Activated CD4-positive, alpha-beta memory T cell treated with anti-CD3 and anti-CD28 coated beads, Interleukin-2, amount 10 ng/mL, durations not matched to agents 7 days and 5 days (primary cell): Measurements from ENCODE around the gene C19orf85. TPM values are rescaled to one million over a fixed set of nuclear protein-coding genes. Genes with fewer than 3 reads are reported as not detected.

Experiments
- CTCF ChIA-PET: fragments of 350-600 bp; sonication (Branson Sonifier 250); formaldehyde crosslinking; loops from one replicate; lab custom pipeline; 2021; ENCODE audit warnings: antibody characterized with exemption, inconsistent platforms; lab: Charles Lee
- POLR2A ChIA-PET: fragments of 350-600 bp; sonication (Branson Sonifier 250); formaldehyde crosslinking; loops from one replicate; lab custom pipeline; 2021; ENCODE audit warnings: antibody characterized with exemption; lab: Charles Lee
- DNase-seq: peaks from one replicate; pipeline ENCODE4 v3.0.0-alpha.2; 2020
- H3K27ac Mint-ChIP-seq: one replicate; pipeline ENCODE4 v1.8.0; 2021; ENCODE audit warnings: mild to moderate bottlenecking, mixed read lengths
- H3K27me3 Mint-ChIP-seq: one replicate; pipeline ENCODE4 v1.8.0; 2021; ENCODE audit warnings: mixed read lengths
- H3K36me3 Mint-ChIP-seq: one replicate; pipeline ENCODE4 v1.8.0; 2021; ENCODE audit warnings: low read depth, mixed read lengths
- H3K4me1 Mint-ChIP-seq: one replicate; pipeline ENCODE4 v1.8.0; 2021; ENCODE audit warnings: mixed read lengths
- H3K4me3 Mint-ChIP-seq: one replicate; pipeline ENCODE4 v1.8.0; 2021; ENCODE audit warnings: mild to moderate bottlenecking, mixed read lengths
- H3K9me3 Mint-ChIP-seq: one replicate; pipeline ENCODE4 v1.8.0; 2021; ENCODE audit warnings: mixed read lengths
- total RNA-seq, 2 experiments: library from RNA; stranded (reverse); gene quantifications; one replicate each; pipeline ENCODE4 v1.2.3, GENCODE V29; 2021

Gene C19orf85
- total RNA-seq, 2 experiments from 2014 or later, result not detected

GRCh38 chr19:55495646-55496349 is 31.2 kb upstream of the C19orf85 start:
- no peak overlapping the region for H3K27ac Mint-ChIP-seq
- POLR2A ChIA-PET, result no interaction called here
- peaks cover 3% of the 10 kb centered on the region for H3K4me1 Mint-ChIP-seq
- H3K36me3 Mint-ChIP-seq, result no peaks in the 10 kb centered on the region
- no peak for DNase-seq
- H3K9me3 Mint-ChIP-seq, result no peaks in the 10 kb centered on the region
- CTCF ChIA-PET, result interaction anchor here (1.2 kb wide), 1 partner anchor 8 kb away, joined by 6 read pairs; no protein-coding TSS in a partner anchor
- no peak overlapping the region for H3K4me3 Mint-ChIP-seq
- H3K27me3 Mint-ChIP-seq, result peaks cover 4% of the 10 kb centered on the region

- DNase-seq, result no peak
- Mint-ChIP-seq H3K36me3 (no peaks in the 10 kb centered on the region), H3K27me3 (peaks cover 4% of the 10 kb centered on the region), H3K4me1 (peaks cover under 1% of the 10 kb centered on the region), H3K4me3 (no peak overlapping the region), H3K9me3 (no peaks in the 10 kb centered on the region), H3K27ac (no peak overlapping the region)
- CTCF ChIA-PET, result interaction anchor here (2.4 kb wide), 1 partner anchor 9 kb away, joined by 8 read pairs; no protein-coding TSS in a partner anchor
- POLR2A ChIA-PET, result interaction anchor here (0.7 to 1.3 kb wide), 4 partner anchors 10 to 1286 kb away, joined by 3 to 4 read pairs (median 4); partner anchors contain the start of genes NAT14 and ZNF628
Observed at GRCh38 chr19:55494172-55494761, 29.7 kb upstream of the C19orf85 start.

- H3K27ac Mint-ChIP-seq, result no peak overlapping the region
- H3K4me3 Mint-ChIP-seq, result no peak overlapping the region
- H3K27me3 Mint-ChIP-seq, result peaks cover 4% of the 10 kb centered on the region
- no peak for DNase-seq
- H3K4me1 Mint-ChIP-seq, result no peaks in the 10 kb centered on the region
- ChIA-PET POLR2A (interaction anchor here (1.0 to 1.3 kb wide), 2 partner anchors 9 to 17 kb away, joined by 4 read pairs; partner anchors contain the start of genes NAT14 and ZNF628), CTCF (interaction anchor here (2.4 kb wide), 1 partner anchor 10 kb away, joined by 8 read pairs; no protein-coding TSS in a partner anchor)
- no peaks in the 10 kb centered on the region for H3K36me3 Mint-ChIP-seq
- H3K9me3 Mint-ChIP-seq, result no peaks in the 10 kb centered on the region
Observed at GRCh38 chr19:55493645-55494171, 29.2 kb upstream of the C19orf85 start.

- Mint-ChIP-seq H3K27me3 (peaks cover 4% of the 10 kb centered on the region), H3K4me1 (no peaks in the 10 kb centered on the region), H3K9me3 (no peaks in the 10 kb centered on the region), H3K4me3 (no peak overlapping the region), H3K27ac (no peak overlapping the region), H3K36me3 (no peaks in the 10 kb centered on the region)
- ChIA-PET CTCF (interaction anchor here (2.4 kb wide), 1 partner anchor 11 kb away, joined by 8 read pairs; no protein-coding TSS in a partner anchor), POLR2A (no interaction called here)
- no peak for DNase-seq
Observed at GRCh38 chr19:55493052-55493644, 28.6 kb upstream of the C19orf85 start.

GRCh38 chr19:55492362-55492944 is 27.9 kb upstream of the C19orf85 start:
- H3K9me3 Mint-ChIP-seq, result no peaks in the 10 kb centered on the region
- POLR2A ChIA-PET, result no interaction called here
- H3K36me3 Mint-ChIP-seq, result no peaks in the 10 kb centered on the region
- H3K4me1 Mint-ChIP-seq, result peaks cover 2% of the 10 kb centered on the region
- DNase-seq, result no peak
- no peak overlapping the region for H3K27ac Mint-ChIP-seq
- CTCF ChIA-PET, result interaction anchor here (2.4 kb wide), 1 partner anchor 11 kb away, joined by 8 read pairs; no protein-coding TSS in a partner anchor
- H3K27me3 Mint-ChIP-seq, result peaks cover 4% of the 10 kb centered on the region
- H3K4me3 Mint-ChIP-seq, result no peak overlapping the region

- POLR2A ChIA-PET, result interaction anchor here (0.6 to 1.3 kb wide), 2 partner anchors 15 to 85 kb away, joined by 3 to 4 read pairs; partner anchors contain the start of gene ZNF628
- H3K4me3 Mint-ChIP-seq, result no peak overlapping the region
- H3K9me3 Mint-ChIP-seq, result no peaks in the 10 kb centered on the region
- H3K27me3 Mint-ChIP-seq, result peaks cover 4% of the 10 kb centered on the region
- no peak overlapping the region for H3K27ac Mint-ChIP-seq
- DNase-seq, result no peak
- H3K36me3 Mint-ChIP-seq, result no peaks in the 10 kb centered on the region
- CTCF ChIA-PET, result no interaction called here
- peaks cover 6% of the 10 kb centered on the region for H3K4me1 Mint-ChIP-seq
Observed at GRCh38 chr19:55491546-55492360, 27.2 kb upstream of the C19orf85 start.

- peaks cover 10% of the 10 kb centered on the region for H3K4me1 Mint-ChIP-seq
Observed at GRCh38 chr19:55490478-55491432, 26.2 kb upstream of the C19orf85 start.

GRCh38 chr19:55489711-55490477 is 25.3 kb upstream of the C19orf85 start:
- ChIA-PET CTCF (no interaction called here), POLR2A (interaction anchor here (1.1 kb wide), 1 partner anchor 13 kb away, joined by 3 read pairs; no protein-coding TSS in a partner anchor)
- Mint-ChIP-seq H3K4me1 (peaks cover 10% of the 10 kb centered on the region), H3K36me3 (no peaks in the 10 kb centered on the region), H3K27ac (no peak overlapping the region), H3K27me3 (peaks cover 4% of the 10 kb centered on the region), H3K9me3 (no peaks in the 10 kb centered on the region), H3K4me3 (no peak overlapping the region)
- no peak for DNase-seq

More at GRCh38 chr19:55490478-55491432, 26.2 kb upstream of the C19orf85 start:
- peaks cover 4% of the 10 kb centered on the region for H3K27me3 Mint-ChIP-seq
- H3K36me3 Mint-ChIP-seq, result no peaks in the 10 kb centered on the region
- ChIA-PET POLR2A (interaction anchor here (1.3 kb wide), 1 partner anchor 14 kb away, joined by 4 read pairs; the partner anchor contains the start of gene ZNF628), CTCF (no interaction called here)
- H3K27ac Mint-ChIP-seq, result no peak overlapping the region
- H3K9me3 Mint-ChIP-seq, result no peaks in the 10 kb centered on the region
- H3K4me3 Mint-ChIP-seq, result no peak overlapping the region
- DNase-seq, result no peak

- no peak for DNase-seq
- POLR2A ChIA-PET, result interaction anchor here (1.1 kb wide), 1 partner anchor 12 kb away, joined by 3 read pairs; no protein-coding TSS in a partner anchor
- no peaks in the 10 kb centered on the region for H3K36me3 Mint-ChIP-seq
- CTCF ChIA-PET, result no interaction called here
- H3K27me3 Mint-ChIP-seq, result peaks cover 3% of the 10 kb centered on the region
- H3K9me3 Mint-ChIP-seq, result no peaks in the 10 kb centered on the region
- peaks cover 12% of the 10 kb centered on the region for H3K4me1 Mint-ChIP-seq
- no peak overlapping the region for H3K27ac Mint-ChIP-seq
- H3K4me3 Mint-ChIP-seq, result no peak overlapping the region
Observed at GRCh38 chr19:55488986-55489710, 24.6 kb upstream of the C19orf85 start.
